Measurements from ENCODE around the gene UTP15.

Gene UTP15

DNA sequence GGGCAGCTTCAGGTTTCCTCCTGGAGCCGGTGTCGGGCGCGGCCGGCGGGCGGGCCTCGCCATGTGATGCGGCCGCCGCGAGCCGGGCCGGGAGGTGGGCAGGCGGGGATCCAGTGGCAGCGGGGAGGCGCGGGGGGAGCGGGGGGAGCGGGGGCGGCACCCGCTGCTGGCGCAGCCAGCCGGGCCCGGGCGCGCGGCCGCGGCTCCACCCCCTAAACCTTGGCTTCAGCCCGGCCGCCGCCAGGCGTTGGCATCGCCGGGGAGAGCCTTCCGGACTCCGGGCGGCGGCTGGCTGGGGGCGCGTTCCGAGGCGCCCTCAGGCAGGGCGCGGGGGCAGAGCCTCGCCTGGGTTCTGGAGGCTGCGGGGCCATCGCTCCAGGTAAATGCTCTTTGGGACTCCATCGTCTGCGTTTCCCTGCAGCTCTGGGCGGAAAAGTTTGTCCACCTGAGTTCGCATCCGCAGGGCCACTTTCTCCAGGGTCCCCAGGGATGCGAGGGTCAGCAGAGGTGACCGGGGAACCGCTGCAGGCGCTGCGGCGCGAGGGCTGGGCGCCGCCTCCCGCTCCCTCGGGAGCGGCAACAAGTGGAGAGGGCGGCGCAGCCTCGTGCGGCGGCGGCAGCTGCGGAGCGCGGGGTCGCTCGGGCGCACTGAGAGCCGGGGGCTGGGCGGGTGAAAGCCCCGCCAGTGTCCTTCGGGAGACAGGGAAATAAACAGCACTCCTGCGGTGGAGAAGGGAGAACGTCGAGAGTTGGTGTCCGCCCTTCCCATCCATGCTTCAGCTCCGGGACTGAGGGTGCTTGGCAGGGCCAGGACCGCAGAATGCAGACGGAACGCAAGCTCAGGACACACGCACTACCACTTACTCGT is 60.6 kb downstream of the UTP15 start, which contains the start of gene ARHGEF28:
Gene ARHGEF28 (plus strand): TSS at position 253 of the 868 bp plus-strand sequence. CDS start 58,656 bp downstream, outside the sequence.
- Mint-ChIP-seq H3K27ac (no peak within 1 kb of the TSS), H3K9me3 (no peaks in the 10 kb centered on the region), H3K4me1 (peaks cover 12% of the 10 kb centered on the region), H3K36me3 (ENCODE audit: low read depth) (no peaks in the 10 kb centered on the region), H3K4me3 (peak within 1 kb of the TSS; percentile 77), H3K27me3 (ENCODE audit: low read depth, poor library complexity) (peaks cover 80% of the 10 kb centered on the region)
- peak; percentile 79 for DNase-seq
- TF ChIP-seq, protein P1, sequence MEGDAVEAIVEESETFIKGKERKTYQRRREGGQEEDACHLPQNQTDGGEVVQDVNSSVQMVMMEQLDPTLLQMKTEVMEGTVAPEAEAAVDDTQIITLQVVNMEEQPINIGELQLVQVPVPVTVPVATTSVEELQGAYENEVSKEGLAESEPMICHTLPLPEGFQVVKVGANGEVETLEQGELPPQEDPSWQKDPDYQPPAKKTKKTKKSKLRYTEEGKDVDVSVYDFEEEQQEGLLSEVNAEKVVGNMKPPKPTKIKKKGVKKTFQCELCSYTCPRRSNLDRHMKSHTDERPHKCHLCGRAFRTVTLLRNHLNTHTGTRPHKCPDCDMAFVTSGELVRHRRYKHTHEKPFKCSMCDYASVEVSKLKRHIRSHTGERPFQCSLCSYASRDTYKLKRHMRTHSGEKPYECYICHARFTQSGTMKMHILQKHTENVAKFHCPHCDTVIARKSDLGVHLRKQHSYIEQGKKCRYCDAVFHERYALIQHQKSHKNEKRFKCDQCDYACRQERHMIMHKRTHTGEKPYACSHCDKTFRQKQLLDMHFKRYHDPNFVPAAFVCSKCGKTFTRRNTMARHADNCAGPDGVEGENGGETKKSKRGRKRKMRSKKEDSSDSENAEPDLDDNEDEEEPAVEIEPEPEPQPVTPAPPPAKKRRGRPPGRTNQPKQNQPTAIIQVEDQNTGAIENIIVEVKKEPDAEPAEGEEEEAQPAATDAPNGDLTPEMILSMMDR (IDR thresholded peaks at IDR 0.05): no peak

DNA sequence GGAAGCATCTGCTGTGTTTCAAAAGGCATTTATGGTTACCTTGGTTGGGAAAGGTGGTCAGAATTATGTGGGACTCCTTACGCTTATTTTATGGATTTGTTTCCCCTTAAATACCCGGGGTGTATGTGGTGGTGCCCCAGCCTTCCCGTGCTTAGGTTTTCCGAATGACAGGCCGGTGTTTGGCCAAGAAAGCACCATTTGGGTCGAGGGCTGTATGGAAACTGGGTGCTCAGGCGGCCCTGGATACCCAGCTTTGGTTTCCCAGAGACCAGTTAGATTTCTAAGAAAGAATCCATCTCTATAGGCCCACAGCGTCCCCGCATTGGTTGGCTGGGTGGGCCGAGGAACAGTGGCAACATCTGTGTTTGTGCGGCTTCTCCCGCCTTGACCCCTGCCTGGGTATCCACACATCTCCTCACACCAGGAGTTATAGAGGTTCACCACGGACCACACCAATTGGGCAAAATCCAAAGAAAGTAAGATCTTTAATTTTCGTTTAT is 61.3 kb downstream of the UTP15 start:
- Mint-ChIP-seq H3K4me1 (peaks cover 12% of the 10 kb centered on the region), H3K27ac (no peak overlapping the region), H3K4me3 (peak overlapping the region; percentile 73), H3K27me3 (ENCODE audit: low read depth, poor library complexity) (peaks cover 85% of the 10 kb centered on the region), H3K36me3 (ENCODE audit: low read depth) (no peaks in the 10 kb centered on the region), H3K9me3 (no peaks in the 10 kb centered on the region)
- DNase-seq: no peak
- TF ChIP-seq, protein P1 (IDR thresholded peaks at IDR 0.05): no peak

DNA sequence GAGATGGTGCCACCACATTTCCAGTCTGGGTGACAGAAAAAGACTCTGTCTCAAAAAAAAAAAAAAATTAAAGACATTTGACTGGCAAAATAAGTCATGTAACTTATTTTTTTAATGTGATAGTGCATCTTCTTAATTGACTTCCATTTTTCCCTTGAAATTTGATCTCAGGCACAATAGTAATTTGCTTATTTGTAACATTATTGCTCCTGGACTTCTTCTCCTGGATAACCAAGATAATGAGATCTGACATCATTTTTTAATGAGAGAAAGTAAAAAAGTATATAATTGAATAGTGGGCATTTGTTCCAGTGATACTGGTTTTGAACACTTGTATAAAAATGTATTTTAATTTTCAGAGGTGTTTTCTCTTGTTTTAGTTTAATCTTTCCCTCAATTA is 63.9 kb downstream of the UTP15 start:
- Mint-ChIP-seq H3K36me3 (ENCODE audit: low read depth) (no peaks in the 10 kb centered on the region), H3K4me1 (peaks cover 4% of the 10 kb centered on the region), H3K9me3 (no peaks in the 10 kb centered on the region), H3K4me3 (no peak overlapping the region), H3K27ac (no peak overlapping the region), H3K27me3 (ENCODE audit: low read depth, poor library complexity) (peaks cover 73% of the 10 kb centered on the region)
- DNase-seq: no peak
- TF ChIP-seq, protein P1 (IDR thresholded peaks at IDR 0.05): no peak

DNA sequence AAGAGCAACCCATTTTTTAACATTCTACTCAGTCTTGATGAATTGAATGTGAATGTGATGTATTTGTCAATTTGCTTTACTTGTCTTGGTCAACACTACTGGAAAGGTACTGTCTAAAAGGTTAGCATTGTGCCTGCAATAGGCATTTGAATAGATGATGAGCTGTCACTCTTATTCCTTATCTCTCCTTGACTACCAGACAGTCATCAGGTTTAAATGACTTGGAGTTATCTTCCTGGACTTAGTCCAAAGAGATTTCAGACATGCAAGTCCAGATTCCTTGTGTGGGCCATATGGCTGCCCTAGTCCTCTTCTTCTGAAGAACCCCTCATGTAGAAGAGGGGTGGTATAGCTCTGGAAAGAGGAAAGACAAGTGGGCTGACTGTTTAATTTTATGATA is 65.2 kb downstream of the UTP15 start:
- Mint-ChIP-seq H3K4me1 (peaks cover 4% of the 10 kb centered on the region), H3K27me3 (ENCODE audit: low read depth, poor library complexity) (peaks cover 69% of the 10 kb centered on the region), H3K36me3 (ENCODE audit: low read depth) (no peaks in the 10 kb centered on the region), H3K27ac (no peak overlapping the region), H3K9me3 (no peaks in the 10 kb centered on the region), H3K4me3 (no peak overlapping the region)
- TF ChIP-seq, protein P1 (IDR thresholded peaks at IDR 0.05): no peak
- no peak for DNase-seq

DNA sequence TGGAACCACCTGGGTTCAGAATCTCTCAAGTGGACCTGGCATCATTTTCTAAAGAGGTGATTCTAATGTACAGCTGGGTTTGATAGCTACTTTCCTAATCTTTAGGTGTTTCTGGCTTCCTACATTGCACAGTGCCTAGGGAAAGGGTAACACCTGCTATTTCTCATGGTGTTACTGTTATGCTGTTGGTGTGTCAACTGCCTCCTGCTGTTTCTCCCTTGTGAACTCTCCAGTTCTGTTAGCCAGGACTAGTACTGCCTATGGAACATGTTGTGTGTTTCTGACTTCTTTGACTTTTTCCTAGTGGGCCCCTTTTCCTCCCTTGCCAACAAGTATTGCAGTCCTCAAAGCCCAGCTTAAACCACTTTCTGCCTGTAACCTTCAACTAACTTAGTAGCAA is 66.0 kb downstream of the UTP15 start:
- Mint-ChIP-seq H3K36me3 (ENCODE audit: low read depth) (no peaks in the 10 kb centered on the region), H3K4me3 (no peak overlapping the region), H3K27me3 (ENCODE audit: low read depth, poor library complexity) (peaks cover 68% of the 10 kb centered on the region), H3K27ac (no peak overlapping the region), H3K9me3 (no peaks in the 10 kb centered on the region), H3K4me1 (peaks cover 3% of the 10 kb centered on the region)
- TF ChIP-seq, protein P1 (IDR thresholded peaks at IDR 0.05): no peak
- DNase-seq: no peak

Data from nephron progenitor cell (in vitro differentiated cells).